GM19438 (cell line): ENCODE data around the gene CHSY1.
"Not testable (repeated sequence)": the region's sequence is repeated elsewhere in the genome, so short reads cannot be mapped to it uniquely, and the experiment has no call there.

Source experiments
- ATAC-seq: cut with Tn5 transposase; IDR thresholded peaks from one replicate; pipeline ENCODE4 v1.9.1; 2021; ENCODE audit warnings: low read depth; ENCODE audit not compliant: unreplicated experiment

CHSY1 gene

GRCh38 chr15:101125881-101126428 lies 125.9 kb downstream of the CHSY1 start:
- not testable (repeated sequence) for ATAC-seq
